Testis (tissue), 2 donors: Measurements from ENCODE around the gene YPEL2.

Experiments used
- POLR2A ChIP-seq: fragments of 450-650 bp; IDR thresholded peaks from one replicate; pipeline ENCODE4 v1.6.1; 2017; ENCODE audit warnings: antibody characterized with exemption, mild to moderate bottlenecking, moderate library complexity
- TF ChIP-seq, protein P1 (sequence below), 3 experiments: fragments of 450-650 bp in 2 of 3; fragments of 200-600 bp in 1 of 3; sonication (generic) in 1 of 3; IDR thresholded peaks; one replicate each; pipeline ENCODE4 v1.5.1; 2016 to 2019; ENCODE audit warnings: antibody characterized with exemption in 3 of 3, mild to moderate bottlenecking in 2 of 3, moderate library complexity in 1 of 3

DNA sequence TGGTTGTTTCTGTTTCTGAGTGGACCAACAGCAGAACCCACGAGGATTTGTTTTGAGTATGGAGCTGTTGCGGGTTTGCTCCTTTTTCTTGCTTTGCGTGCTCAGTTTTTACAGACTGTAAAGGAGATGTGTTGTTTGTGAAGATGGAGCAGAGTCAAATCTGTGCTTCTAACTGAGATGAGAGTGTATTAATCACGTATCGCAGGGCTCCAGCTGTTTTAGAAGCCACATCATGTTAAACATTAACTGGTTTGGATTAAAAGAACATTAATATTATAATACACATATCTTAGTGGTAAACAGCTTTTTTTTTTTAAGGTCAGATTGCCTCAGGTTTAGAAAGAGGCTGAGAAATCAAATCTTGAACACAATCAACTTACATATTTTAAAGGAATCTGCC is 69.4 kb downstream of the YPEL2 start:
- TF ChIP-seq, protein P1, sequence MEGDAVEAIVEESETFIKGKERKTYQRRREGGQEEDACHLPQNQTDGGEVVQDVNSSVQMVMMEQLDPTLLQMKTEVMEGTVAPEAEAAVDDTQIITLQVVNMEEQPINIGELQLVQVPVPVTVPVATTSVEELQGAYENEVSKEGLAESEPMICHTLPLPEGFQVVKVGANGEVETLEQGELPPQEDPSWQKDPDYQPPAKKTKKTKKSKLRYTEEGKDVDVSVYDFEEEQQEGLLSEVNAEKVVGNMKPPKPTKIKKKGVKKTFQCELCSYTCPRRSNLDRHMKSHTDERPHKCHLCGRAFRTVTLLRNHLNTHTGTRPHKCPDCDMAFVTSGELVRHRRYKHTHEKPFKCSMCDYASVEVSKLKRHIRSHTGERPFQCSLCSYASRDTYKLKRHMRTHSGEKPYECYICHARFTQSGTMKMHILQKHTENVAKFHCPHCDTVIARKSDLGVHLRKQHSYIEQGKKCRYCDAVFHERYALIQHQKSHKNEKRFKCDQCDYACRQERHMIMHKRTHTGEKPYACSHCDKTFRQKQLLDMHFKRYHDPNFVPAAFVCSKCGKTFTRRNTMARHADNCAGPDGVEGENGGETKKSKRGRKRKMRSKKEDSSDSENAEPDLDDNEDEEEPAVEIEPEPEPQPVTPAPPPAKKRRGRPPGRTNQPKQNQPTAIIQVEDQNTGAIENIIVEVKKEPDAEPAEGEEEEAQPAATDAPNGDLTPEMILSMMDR (IDR thresholded peaks at IDR 0.05), result no peak
- no peak for TF ChIP-seq POLR2A
